Fibroblast of villous mesenchyme (primary cell): ENCODE results near the gene KRT3. TPM values are rescaled to one million over a fixed set of nuclear protein-coding genes. Genes with fewer than 3 reads are reported as not detected.

Experiments used
- DNase-seq: peaks from one replicate; pipeline ENCODE4 v3.0.0-alpha.2; 2010; ENCODE audit warnings: low read depth
- H3K4me3 ChIP-seq: 2 replicates; pipeline ENCODE4 v1.5.1; 2011; ENCODE audit warnings: low read depth, mild to moderate bottlenecking, low read length
- CTCF ChIP-seq: IDR thresholded peaks from 2 replicates; pipeline ENCODE4 v1.5.1; 2012; ENCODE audit warnings: low read depth, mild to moderate bottlenecking, low read length; ENCODE audit not compliant: insufficient read depth
- total RNA-seq: library from RNA; depleted of rRNA; stranded (reverse); fragments of >200 nt; gene quantifications from 2 replicates; pipeline ENCODE4 v1.2.3, GENCODE V29; 2012

The KRT3 gene
- total RNA-seq, 1 donor: not detected

- no peak for DNase-seq
- no peak overlapping the region for H3K4me3 ChIP-seq
- TF ChIP-seq CTCF: no peak
Measured at GRCh38 chr12:52791271-52792184, 4.4 kb downstream of the KRT3 start.

- no peak overlapping the region for H3K4me3 ChIP-seq
- no peak for TF ChIP-seq CTCF
- peak; percentile 24 for DNase-seq
Measured at GRCh38 chr12:52790427-52791270, 5.3 kb downstream of the KRT3 start.

GRCh38 chr12:52789637-52790426 is 6.1 kb downstream of the KRT3 start:
- TF ChIP-seq CTCF: no peak
- H3K4me3 ChIP-seq: no peak overlapping the region
- DNase-seq: no peak

- H3K4me3 ChIP-seq: no peak overlapping the region
- DNase-seq: no peak
- no peak for TF ChIP-seq CTCF
Measured at GRCh38 chr12:52788876-52789636, 6.9 kb downstream of the KRT3 start.

- TF ChIP-seq CTCF: no peak
- no peak for DNase-seq
- H3K4me3 ChIP-seq: no peak overlapping the region
Measured at GRCh38 chr12:52788192-52788875, 7.6 kb downstream of the KRT3 start.
